ENCODE data around the gene ABI1. TPM values are rescaled to one million over a fixed set of nuclear protein-coding genes. Genes with fewer than 3 reads are reported as not detected.

ABI1 gene
- total and polyA plus RNA-seq, 9 of the 15 experiments (the other 6 are each of a cell fraction or from before 2014, with no cell fraction given) = 22.1 to 52.3 (median 39.0) TPM

- TF ChIP-seq SAFB2 (IDR thresholded peaks at IDR 0.05; ENCODE audit: borderline replicate concordance, low read depth, low read length, severe bottlenecking) (no peak), ZNF384 (IDR thresholded peaks at IDR 0.05; ENCODE audit: low read depth, low read length) (peak; percentile 100), POLR3G (IDR thresholded peaks at IDR 0.05; ENCODE audit: extremely low read depth, insufficient read length, insufficient replicate concordance) (no peak), ZNF165 (CRISPR knock-in tag; IDR thresholded peaks at IDR 0.05; ENCODE audit: borderline replicate concordance) (no peak), ELK3 (CRISPR knock-in tag; IDR thresholded peaks at IDR 0.05) (no peak), ZSCAN32 (CRISPR knock-in tag; IDR thresholded peaks at IDR 0.05) (no peak), POLR2AphosphoS5 (IDR thresholded peaks at IDR 0.05; ENCODE audit: control insufficient read depth, insufficient read depth, low read depth, low read length) (peak; percentile 91), RAD51 (IDR thresholded peaks at IDR 0.05; ENCODE audit: borderline replicate concordance, low read depth) (no peak), MAFG (tag; conservative IDR thresholded peaks at IDR 0.05) (no peak), ETV6 (IDR thresholded peaks at IDR 0.05; ENCODE audit: borderline replicate concordance in 1 of 2, low read depth in 2 of 2, low read length in 1 of 2) (no peak), ETV6 (CRISPR knock-in tag; IDR thresholded peaks at IDR 0.05; ENCODE audit: borderline replicate concordance) (no peak), ZNF778 (CRISPR knock-in tag; IDR thresholded peaks at IDR 0.05) (no peak), KDM2B (CRISPR knock-in tag; IDR thresholded peaks at IDR 0.05) (no peak), ZNF121 (CRISPR knock-in tag; conservative IDR thresholded peaks at IDR 0.05) (no peak), ZNF512 (tag; IDR thresholded peaks at IDR 0.05) (no peak), HDAC8 (tag; IDR thresholded peaks at IDR 0.05) (no peak), ZBTB17 (CRISPR knock-in tag; IDR thresholded peaks at IDR 0.05) (no peak), ZNF436 (CRISPR knock-in tag; IDR thresholded peaks at IDR 0.05) (no peak), THAP12 (CRISPR knock-in tag; IDR thresholded peaks at IDR 0.05) (peak; percentile 35; the same call in 1 of the 2 replicates), KAT2B (IDR thresholded peaks at IDR 0.05; ENCODE audit: low read depth, low read length) (no peak), CAMTA2 (CRISPR knock-in tag; conservative IDR thresholded peaks at IDR 0.05) (no peak), MTA2 (IDR thresholded peaks at IDR 0.05; ENCODE audit: low read depth) (no peak), RBFOX2 (IDR thresholded peaks at IDR 0.05; ENCODE audit: low read depth, low read length) (peak; percentile 86), BRD9 (IDR thresholded peaks at IDR 0.05; ENCODE audit: low read depth, partially characterized antibody) (peak; percentile 25), ZNF197 (CRISPR knock-in tag; IDR thresholded peaks at IDR 0.05; ENCODE audit: low read depth) (no peak), HDGF (IDR thresholded peaks at IDR 0.05) (no peak)
Observed at GRCh38 chr10:26860443-26861204, at the start of gene ABI1 (continued).
